HL-60 (cell line): ENCODE results near the gene BIN1.

Experiments used
- DNase-seq, 2 experiments: peaks; one replicate each; pipeline ENCODE4 v3.0.0-alpha.2; 2010 to 2020; ENCODE audit warnings: low read depth in 1 of 2, low spot score in 1 of 2
- H3K27ac ChIP-seq: fragments of 250-450 bp; sonication (Bioruptor Pico); replicated peaks from 2 replicates; pipeline ENCODE4 v1.5.1; 2020; ENCODE audit warnings: mild to moderate bottlenecking, moderate library complexity
- H3K27me3 ChIP-seq: fragments of 250-450 bp; sonication (Bioruptor Pico); 2 replicates; pipeline ENCODE4 v1.5.1; 2021; ENCODE audit warnings: mild to moderate bottlenecking, moderate library complexity; ENCODE audit not compliant: insufficient read depth, poor library complexity, severe bottlenecking
- H3K4me3 ChIP-seq: replicated peaks from 2 replicates; pipeline ENCODE4 v1.5.1; 2011; ENCODE audit warnings: mild to moderate bottlenecking, control low read depth, low read length; ENCODE audit not compliant: insufficient read depth
- GABPA ChIP-seq: IDR thresholded peaks from 2 replicates; pipeline ENCODE4 v1.6.1; 2012; ENCODE audit warnings: low read depth
- POLR2AphosphoS5 ChIP-seq: IDR thresholded peaks from 2 replicates; pipeline ENCODE4 v1.6.1; 2012; ENCODE audit warnings: low read depth
- SPI1 ChIP-seq: IDR thresholded peaks from 2 replicates; pipeline ENCODE4 v1.6.1; 2012; ENCODE audit warnings: low read depth, mild to moderate bottlenecking, borderline replicate concordance
- long read RNA-seq: library from polyadenylated mRNA; unstranded; transcript quantifications from one replicate; pipeline ENCODE4 v2.0.0, GENCODE V29; 2020
- TF ChIP-seq, protein P1 (sequence below): IDR thresholded peaks from one replicate; pipeline ENCODE4 v1.5.1; 2011; ENCODE audit warnings: low read length, control low read depth, inconsistent platforms; ENCODE audit not compliant: insufficient read depth
- TF ChIP-seq, protein P2 (sequence below): IDR thresholded peaks from 2 replicates; pipeline ENCODE4 v1.6.1; 2012; ENCODE audit warnings: low read depth; ENCODE audit not compliant: insufficient replicate concordance

BIN1 gene, protein sequence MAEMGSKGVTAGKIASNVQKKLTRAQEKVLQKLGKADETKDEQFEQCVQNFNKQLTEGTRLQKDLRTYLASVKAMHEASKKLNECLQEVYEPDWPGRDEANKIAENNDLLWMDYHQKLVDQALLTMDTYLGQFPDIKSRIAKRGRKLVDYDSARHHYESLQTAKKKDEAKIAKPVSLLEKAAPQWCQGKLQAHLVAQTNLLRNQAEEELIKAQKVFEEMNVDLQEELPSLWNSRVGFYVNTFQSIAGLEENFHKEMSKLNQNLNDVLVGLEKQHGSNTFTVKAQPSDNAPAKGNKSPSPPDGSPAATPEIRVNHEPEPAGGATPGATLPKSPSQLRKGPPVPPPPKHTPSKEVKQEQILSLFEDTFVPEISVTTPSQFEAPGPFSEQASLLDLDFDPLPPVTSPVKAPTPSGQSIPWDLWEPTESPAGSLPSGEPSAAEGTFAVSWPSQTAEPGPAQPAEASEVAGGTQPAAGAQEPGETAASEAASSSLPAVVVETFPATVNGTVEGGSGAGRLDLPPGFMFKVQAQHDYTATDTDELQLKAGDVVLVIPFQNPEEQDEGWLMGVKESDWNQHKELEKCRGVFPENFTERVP
- long read RNA-seq, transcript BIN1-211 (14 exons, 2,143 nt), result minor isoform, 11 of 37 reads
- long read RNA-seq, transcript BIN1-204 (13 exons, 2,074 nt), result major isoform, 13 of 37 reads
- long read RNA-seq, partial matches to known transcripts, result 2 of 37 reads
- long read RNA-seq, other reads (novel, unspliced or antisense), result 11 of 37 reads

DNA sequence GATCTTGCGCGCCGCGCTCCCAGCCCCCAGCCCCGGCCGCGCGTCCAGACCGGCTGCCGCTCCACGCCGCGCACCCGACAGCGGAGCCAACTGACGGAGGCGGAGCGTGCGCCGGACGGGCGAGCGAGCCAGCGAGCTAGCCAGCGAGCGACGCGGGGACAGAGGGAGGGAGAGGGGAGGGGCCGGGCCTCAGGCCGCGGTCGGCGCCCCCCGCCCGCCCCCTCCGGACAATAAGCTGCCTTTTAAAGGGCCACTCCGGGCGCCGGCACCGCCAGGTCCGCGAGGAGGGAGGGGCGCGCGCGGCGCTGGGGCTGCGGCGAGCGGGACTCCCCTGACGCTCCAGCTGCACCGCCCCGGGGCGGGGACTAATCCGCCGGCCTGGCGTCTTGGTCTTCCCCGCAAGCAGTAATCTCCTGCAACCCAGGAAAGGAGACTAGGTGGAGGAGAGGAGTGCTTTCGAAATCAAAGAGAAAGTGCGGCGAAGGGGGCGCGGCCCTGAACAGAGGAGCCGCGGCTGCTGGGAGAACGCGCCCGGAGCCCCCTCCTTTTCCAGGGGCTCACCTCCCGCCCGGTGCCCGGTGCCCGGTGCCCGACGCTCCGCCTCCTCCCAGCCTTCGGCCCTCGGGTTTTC, at the start of gene BIN1:
BIN1 (minus strand) TSS at position 164 of the 631 bp plus-strand sequence. CDS start 211 bp downstream, outside the sequence.
- Histone ChIP-seq H3K27me3 (peaks cover 16% of the 10 kb centered on the region), H3K27ac (no peak within 1 kb of the TSS), H3K4me3 (peak within 1 kb of the TSS; percentile 57)
- no peak for TF ChIP-seq GABPA
- TF ChIP-seq, protein P1, sequence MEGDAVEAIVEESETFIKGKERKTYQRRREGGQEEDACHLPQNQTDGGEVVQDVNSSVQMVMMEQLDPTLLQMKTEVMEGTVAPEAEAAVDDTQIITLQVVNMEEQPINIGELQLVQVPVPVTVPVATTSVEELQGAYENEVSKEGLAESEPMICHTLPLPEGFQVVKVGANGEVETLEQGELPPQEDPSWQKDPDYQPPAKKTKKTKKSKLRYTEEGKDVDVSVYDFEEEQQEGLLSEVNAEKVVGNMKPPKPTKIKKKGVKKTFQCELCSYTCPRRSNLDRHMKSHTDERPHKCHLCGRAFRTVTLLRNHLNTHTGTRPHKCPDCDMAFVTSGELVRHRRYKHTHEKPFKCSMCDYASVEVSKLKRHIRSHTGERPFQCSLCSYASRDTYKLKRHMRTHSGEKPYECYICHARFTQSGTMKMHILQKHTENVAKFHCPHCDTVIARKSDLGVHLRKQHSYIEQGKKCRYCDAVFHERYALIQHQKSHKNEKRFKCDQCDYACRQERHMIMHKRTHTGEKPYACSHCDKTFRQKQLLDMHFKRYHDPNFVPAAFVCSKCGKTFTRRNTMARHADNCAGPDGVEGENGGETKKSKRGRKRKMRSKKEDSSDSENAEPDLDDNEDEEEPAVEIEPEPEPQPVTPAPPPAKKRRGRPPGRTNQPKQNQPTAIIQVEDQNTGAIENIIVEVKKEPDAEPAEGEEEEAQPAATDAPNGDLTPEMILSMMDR, result no peak
- TF ChIP-seq, protein P2, sequence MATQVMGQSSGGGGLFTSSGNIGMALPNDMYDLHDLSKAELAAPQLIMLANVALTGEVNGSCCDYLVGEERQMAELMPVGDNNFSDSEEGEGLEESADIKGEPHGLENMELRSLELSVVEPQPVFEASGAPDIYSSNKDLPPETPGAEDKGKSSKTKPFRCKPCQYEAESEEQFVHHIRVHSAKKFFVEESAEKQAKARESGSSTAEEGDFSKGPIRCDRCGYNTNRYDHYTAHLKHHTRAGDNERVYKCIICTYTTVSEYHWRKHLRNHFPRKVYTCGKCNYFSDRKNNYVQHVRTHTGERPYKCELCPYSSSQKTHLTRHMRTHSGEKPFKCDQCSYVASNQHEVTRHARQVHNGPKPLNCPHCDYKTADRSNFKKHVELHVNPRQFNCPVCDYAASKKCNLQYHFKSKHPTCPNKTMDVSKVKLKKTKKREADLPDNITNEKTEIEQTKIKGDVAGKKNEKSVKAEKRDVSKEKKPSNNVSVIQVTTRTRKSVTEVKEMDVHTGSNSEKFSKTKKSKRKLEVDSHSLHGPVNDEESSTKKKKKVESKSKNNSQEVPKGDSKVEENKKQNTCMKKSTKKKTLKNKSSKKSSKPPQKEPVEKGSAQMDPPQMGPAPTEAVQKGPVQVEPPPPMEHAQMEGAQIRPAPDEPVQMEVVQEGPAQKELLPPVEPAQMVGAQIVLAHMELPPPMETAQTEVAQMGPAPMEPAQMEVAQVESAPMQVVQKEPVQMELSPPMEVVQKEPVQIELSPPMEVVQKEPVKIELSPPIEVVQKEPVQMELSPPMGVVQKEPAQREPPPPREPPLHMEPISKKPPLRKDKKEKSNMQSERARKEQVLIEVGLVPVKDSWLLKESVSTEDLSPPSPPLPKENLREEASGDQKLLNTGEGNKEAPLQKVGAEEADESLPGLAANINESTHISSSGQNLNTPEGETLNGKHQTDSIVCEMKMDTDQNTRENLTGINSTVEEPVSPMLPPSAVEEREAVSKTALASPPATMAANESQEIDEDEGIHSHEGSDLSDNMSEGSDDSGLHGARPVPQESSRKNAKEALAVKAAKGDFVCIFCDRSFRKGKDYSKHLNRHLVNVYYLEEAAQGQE, result no peak
- TF ChIP-seq POLR2AphosphoS5, result no peak
- no peak for TF ChIP-seq SPI1
- DNase-seq, result peak; percentile 28 to 68

DNA sequence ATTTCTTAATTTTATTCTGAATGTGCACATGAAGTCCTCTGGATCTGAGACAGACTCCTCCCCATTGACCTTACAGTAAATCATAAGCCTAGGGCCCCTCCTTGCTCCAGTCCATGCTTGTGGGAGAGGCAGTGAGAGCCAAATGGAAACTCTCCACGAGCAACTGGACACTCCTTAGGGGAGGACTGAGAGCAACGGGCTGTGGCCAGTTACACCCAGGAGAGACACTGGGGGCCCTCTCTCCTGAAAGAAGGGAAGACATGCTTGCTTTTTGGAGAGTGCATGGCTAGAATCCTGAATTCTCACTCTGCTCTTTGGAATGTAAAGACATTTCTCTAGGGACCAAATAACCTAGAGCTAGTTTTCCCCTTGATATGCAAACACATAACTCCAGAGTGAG, 49.0 kb upstream of the BIN1 start:
- Histone ChIP-seq H3K27me3 (no peaks in the 10 kb centered on the region), H3K4me3 (no peak overlapping the region), H3K27ac (no peak overlapping the region)
- TF ChIP-seq, protein P2, result no peak
- TF ChIP-seq, protein P1, result no peak
- TF ChIP-seq POLR2AphosphoS5 (no peak), GABPA (no peak), SPI1 (no peak)
- no peak for DNase-seq

DNA sequence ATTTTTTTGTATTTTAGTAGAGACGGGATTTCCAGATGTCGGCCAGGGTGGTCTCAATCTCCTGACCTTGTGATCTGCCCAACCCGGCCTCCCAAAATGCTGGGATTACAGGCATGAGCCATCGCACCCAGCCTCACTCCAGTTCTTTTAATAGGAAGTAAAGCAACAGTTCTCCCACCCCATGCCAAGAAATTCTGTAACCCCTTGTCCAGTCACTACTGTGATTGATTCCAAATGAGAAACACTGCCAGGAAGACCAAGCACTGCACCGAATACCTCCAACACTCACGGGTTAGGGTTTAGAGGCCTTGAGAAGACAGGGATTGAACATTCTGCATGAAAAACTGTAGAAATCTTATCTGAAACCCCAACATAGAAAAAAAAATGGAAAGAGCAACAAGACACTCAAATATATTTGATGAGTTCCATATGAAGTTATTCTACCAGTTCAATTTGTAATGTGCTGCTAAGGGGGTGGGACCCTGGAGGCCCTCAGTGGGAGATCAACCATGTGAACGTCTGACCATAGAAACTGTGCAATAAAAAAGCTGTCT, 48.2 kb upstream of the BIN1 start:
- TF ChIP-seq GABPA, result no peak
- TF ChIP-seq, protein P2, result no peak
- TF ChIP-seq SPI1, result no peak
- no peak for TF ChIP-seq POLR2AphosphoS5
- TF ChIP-seq, protein P1, result no peak
- Histone ChIP-seq H3K27ac (no peak overlapping the region), H3K4me3 (no peak overlapping the region), H3K27me3 (no peaks in the 10 kb centered on the region)
- DNase-seq, result no peak
